Measurements from ENCODE around the gene PCNT.
"Not testable (repeated sequence)": the region's sequence is repeated elsewhere in the genome, so short reads cannot be mapped to it uniquely, and the experiment has no call there.

The PCNT gene

DNA sequence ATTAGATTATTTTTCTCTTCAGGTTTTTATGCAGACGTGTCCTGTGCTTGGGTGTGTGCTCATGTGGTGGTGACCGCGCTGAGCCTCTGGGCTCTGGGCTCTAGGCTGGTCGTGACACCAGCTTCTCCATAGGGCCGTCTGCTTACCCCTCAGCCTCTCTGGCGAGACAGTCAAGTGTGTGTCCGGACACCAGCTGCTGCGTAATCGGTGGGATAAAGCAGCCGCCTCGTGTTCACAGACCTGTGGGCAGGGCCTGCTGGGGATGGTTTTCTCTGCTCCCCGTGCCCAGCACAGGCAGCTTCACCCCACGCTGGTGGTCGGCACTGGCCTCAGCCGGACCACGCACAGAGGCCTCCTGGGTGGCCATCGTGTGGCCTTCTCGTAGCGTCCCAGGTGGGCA lies 101.1 kb downstream of the PCNT start:
- DNase-seq (ENCODE audit: low read depth in 4 of 4, low spot score in 1 of 4): no peak

DNA sequence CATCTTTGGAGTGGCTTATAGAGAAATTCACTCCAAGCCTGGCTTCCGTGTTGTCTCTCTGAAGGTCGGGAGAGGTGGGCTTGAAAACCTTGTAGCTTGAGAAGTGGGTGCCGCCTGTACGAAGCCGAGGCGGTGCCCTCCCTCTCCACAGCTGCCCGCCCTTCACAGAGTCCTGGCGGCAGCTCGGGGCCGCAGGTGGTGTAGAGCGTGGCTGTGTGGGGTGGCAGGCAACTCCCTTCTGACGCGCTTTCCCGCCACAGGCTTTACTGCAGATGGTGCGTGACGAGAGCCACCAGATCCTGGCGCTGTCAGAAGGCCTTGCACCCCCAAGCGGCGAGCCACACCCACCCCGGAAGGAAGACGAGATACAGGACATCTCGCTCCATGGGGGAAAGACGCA lies 101.6 kb downstream of the PCNT start:
- DNase-seq (ENCODE audit: low read depth in 4 of 4, low spot score in 1 of 4): no peak

DNA sequence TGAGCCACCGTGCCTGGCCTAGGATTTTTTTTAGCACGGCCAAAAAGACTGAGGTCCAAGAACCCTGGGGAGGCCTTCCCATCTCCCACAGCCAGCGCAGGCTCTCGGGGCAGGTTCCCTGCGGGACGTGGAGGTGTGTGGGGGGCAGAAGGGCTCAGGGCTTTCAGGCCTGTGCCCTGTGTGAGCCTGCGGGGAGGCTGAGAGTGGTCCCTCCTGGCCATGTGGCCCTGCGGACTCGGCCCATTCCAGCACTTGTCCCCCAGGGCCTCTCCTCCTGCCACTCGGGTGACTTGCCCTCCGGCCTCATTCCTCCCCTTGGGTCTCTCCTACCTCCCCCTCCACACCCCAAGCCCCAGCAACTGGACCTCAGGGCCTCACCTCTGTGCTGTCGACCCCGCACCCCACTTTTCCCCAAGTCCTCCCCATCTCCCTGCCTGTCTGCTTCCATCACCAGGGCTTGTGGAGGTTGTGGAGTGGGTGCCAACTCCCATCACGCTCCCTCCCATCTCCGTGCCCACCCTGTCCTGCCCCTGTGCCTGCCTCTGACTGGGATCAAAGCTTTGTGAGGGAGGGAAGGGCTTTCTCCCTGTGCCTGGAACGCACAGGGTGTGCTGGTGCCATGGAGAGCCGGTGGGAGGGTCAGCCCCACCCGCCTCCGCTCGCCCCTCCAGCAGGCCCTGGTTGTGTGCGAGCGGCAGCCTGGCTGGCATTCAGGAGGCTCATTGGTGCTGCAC lies 102.5 kb downstream of the PCNT start:
- DNase-seq (ENCODE audit: low read depth in 4 of 4, low spot score in 1 of 4): no peak

DNA sequence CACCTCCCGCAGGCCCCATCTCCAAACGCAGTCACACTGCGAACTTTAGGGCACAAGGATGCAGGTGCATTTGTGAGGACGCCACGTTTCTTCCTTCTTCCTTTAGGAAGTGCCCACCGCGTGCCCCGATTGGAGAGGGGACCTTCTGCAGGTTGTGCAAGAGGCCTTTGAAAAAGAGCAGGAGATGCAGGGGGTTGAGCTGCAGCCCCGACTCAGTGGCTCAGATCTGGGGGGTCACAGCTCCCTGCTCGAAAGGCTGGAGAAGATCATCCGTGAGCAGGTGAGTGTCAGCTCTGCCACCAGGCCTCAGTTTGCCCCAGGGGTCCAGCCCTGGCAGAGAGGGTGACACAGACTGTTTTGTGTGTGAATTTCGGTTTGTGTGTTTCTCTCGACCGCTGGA lies 103.6 kb downstream of the PCNT start:
- no peak for DNase-seq (ENCODE audit: low read depth in 4 of 4, low spot score in 1 of 4)

DNA sequence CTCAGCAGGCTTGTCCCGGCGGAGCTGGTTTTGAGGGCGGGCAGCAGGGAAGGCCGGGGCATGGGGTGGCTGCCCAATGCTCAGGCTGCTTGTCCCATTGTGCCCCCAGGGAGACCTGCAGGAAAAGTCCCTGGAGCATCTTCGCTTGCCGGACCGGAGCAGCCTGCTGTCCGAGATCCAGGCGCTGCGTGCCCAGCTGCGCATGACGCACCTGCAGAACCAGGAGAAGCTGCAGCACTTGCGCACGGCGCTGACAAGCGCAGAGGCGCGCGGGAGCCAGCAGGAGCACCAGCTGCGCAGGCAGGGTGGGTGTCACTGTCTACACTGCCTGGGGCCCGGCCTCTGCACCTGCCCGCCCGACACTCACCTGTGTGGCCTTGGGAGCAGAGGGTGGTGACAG lies 104.3 kb downstream of the PCNT start:
- no peak for DNase-seq (ENCODE audit: low read depth in 4 of 4, low spot score in 1 of 4)

DNA sequence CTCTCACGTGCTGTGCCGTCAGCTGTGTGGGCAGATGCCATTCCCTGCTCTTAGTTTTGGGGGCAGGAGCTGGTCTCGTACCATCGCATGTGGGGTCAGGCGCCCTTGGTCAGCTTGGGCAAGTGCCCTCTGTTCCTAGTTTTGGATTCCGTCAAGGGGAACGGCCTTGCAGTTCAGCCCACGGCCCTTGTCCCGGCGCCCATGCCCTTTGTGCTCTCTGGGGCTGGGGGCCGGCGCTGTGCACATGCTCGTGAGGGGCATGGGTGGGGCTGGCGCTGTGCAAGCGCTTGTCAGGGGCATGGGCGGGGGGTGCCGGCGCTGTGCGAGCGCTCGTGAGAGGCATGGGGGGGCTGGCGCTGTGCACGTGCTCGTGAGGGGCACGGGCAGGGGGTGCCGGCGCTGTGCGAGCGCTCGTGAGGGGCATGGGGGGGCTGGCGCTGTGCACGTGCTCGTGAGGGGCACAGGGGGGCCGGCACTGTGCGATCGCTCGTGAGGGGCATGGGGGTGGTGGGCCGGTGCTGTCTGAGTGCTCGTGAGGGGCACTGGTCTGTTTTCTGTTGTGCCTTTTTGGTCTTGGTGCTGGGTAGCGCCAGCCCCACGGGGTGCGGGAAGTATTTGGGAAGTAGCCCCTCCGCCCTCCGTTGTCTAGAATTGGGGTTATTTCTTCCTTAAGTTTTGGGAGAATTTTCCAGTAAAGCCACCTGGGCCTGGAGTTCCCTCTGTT lies 105.2 kb downstream of the PCNT start:
- no peak for DNase-seq (ENCODE audit: low read depth in 4 of 4, low spot score in 1 of 4)

DNA sequence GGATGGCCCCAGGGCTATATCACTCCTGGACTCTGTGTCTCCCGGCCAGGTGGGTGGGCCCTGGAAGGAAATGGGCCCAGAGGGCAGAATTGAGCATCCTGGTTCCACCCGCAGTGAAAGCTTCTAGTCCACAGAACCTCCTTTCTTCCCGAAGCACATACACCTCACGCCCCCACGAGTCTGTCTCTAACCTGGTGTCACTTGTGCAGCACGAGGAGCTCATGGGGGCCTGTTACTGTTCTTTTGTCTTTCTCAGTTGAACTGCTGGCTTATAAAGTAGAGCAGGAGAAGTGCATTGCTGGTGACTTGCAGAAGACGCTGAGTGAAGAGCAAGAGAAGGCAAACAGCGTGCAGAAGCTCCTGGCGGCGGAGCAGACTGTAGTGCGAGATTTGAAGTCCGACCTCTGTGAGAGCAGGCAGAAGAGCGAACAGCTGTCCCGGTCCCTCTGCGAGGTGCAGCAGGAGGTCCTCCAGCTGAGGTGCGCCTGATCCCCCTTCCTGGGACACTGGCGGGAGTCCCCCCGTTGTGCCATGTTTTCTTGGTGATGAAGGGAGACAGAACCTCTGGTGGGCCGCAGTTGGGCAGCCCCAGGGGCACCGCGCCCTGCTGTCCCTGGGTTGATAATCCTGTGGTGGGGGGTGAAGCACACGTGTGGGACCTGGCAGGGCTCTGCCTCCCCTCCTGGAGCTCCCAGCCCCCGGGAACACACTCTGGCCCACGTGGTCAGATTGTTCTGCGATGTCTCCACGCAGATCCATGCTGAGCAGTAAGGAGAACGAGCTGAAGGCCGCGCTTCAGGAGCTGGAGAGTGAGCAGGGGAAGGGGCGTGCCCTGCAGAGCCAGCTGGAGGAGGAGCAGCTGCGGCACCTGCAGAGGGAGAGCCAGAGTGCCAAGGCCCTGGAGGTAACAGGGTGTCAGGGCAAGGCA lies 106.1 kb downstream of the PCNT start:
- DNase-seq (ENCODE audit: low read depth in 4 of 4, low spot score in 1 of 4): no peak

DNA sequence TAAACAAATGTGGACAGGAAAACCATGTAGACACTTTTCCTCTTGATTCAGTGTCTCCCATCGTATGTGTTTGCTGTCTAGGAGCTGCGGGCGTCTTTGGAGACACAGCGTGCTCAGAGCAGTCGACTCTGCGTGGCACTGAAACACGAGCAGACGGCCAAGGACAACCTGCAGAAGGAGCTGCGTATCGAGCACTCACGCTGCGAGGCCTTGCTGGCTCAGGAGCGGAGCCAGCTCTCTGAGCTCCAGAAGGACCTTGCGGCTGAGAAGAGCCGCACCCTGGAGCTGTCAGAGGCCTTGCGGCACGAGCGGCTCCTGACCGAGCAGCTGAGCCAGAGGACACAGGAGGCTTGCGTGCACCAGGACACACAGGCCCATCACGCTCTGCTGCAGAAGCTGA lies 107.5 kb downstream of the PCNT start:
- no peak for DNase-seq (ENCODE audit: low read depth in 4 of 4, low spot score in 1 of 4)

DNA sequence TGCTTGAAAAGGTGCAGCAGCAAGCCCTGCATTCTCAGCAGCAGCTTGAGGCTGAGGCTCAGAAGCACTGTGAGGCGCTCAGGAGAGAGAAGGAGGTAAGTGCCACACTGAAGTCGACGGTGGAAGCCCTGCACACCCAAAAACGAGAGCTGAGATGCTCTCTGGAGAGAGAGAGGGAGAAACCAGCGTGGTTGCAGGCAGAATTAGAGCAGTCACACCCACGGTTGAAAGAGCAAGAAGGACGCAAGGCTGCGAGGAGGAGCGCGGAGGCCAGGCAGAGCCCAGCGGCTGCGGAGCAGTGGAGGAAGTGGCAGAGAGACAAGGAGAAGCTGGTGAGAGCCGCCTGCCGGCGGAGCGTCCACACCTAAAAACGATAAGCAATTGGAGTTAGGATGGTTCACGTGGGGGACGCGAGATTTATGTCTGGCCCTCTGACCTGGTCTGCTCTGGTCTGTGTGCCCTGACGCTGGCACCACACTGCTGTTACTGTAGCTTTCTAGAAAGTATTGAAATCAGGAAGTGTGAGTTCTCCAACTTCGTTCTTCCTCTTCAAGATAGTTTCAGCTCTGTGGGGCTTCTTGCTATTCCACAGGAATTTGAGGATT lies 108.0 kb downstream of the PCNT start:
- no peak for DNase-seq (ENCODE audit: low read depth in 4 of 4, low spot score in 1 of 4)

DNA sequence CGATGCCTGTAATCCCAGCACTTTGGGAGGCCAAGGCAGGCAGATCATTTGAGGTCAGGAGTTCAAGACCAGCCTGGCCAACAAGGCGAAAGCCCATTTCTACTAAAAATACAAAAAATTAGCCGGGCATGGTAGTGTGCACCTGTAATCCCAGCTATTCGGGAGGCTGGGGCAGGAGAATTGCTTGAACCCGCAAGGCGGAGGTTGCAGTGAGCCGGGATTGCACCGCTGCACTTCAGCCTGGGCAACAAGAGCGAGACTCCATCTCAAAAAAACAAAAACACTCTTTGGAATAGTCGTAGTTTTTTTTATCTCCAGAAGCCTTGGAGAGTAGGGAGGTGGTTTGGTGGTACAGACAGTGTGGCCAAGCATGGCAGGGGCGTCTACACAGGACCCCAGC lies 109.2 kb downstream of the PCNT start:
- not testable (repeated sequence) for DNase-seq (ENCODE audit: low read depth in 4 of 4, low spot score in 1 of 4)

DNA sequence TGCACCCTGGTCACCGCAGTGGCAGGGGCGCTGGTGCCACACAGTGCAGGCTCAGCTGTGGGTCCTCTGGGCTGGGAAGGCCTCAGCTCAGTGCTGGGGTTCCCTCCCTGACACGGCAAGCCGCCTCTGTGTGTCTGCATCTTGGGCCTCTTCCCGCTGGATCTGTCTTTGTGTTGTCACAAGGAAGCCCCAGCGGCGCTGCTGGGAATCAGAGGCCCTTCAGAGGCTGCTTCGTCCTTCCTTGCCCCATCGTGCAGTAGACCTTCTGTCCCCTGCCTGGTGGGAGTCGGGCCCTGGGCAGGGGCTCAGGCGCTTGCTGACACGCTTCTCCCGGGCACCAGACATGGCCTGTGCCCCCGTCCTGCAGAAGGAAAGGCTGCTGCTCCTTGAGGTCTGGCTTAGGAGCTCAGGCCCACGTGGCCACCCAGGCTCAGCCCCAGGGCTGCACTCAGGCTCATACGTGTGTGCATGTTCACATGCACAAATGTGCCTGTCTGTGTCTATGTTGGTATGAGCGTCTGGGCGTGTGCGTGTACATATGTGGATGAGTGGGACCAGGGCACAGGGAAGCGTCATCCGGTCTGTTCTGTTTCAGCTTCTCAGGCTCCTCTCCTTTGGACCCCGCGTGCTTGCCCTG lies 110.5 kb downstream of the PCNT start:
- DNase-seq (ENCODE audit: low read depth in 4 of 4, low spot score in 1 of 4): no peak

DNA sequence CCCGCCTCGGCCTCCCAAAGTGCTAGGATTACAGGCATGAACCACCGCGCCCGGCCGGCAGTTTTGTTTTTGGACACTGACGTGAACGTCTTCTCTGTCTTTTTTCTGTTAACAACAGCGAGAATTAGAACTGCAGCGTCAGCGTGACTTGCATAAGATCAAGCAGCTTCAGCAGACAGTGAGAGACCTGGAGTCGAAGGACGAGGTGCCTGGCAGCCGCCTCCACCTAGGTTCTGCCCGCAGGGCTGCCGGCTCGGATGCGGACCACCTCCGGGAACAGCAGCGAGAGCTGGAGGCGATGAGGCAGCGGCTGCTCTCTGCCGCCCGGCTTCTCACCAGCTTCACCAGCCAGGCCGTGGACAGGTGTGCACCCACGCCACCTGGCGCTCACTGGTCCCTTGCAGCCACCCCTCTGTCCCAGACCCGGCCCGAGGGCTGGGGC lies 111.9 kb downstream of the PCNT start:
- no peak for DNase-seq (ENCODE audit: low read depth in 4 of 4, low spot score in 1 of 4)

DNA sequence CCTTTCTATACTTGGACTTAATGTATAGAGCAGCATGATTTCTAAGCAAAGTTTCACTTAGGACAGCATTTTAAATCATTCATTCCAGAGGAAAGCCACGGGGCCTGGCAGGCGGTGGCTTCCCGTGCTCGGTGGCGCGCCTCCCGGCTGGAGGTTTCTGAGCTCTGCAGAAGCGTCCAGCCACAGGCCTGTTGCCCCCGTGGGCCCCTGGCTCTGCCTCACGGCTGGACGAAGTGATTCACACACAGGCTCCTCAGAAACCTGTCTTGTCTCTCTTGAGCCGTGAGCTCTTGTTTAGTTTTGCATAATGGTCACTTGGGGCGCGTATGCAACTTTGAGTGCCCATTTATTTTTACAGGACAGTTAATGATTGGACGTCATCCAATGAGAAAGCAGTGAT lies 112.7 kb downstream of the PCNT start:
- no peak for DNase-seq (ENCODE audit: low read depth in 4 of 4, low spot score in 1 of 4)

DNA sequence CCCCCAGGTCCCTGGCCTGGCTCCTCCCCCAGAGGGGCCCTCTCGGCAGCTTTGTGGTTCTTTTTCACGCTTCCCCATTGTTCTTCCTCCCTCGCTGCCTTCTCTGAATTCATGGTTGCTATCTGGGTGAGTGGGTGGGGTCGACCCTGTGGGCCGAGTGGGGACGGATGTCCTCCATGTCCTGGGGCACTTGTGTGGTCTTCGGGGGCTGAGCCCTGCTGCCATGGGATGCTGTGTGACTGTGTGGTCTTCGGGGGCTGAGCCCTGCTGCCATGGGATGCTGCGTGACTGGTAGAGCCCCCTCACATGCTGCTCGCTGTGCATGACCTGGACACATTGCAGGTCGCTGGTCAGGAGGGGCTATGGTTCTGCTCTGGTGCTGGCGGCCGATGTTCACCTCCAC lies 113.1 kb downstream of the PCNT start:
- no peak for DNase-seq (ENCODE audit: low read depth in 4 of 4, low spot score in 1 of 4)

DNA sequence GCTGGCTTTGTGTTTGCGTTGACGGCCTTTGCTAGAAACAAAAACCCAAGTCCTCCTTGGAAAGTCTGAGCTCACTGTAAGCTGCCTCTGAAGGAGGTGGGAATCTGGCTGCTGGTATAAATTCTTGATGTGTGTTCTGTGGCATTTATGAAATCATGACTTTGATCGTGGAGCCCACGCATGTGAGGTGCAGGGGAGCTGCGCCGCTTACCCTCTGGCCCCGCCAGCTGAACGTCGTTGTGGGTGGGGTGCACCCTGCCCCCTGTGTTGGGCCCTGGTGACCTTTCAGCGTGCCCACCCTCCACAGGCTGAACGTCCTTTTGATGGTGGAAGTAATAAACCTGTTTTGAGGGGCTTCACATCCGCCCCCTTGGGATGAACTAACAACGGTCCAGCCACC lies 113.6 kb downstream of the PCNT start:
- no peak for DNase-seq (ENCODE audit: low read depth in 4 of 4, low spot score in 1 of 4)

DNA sequence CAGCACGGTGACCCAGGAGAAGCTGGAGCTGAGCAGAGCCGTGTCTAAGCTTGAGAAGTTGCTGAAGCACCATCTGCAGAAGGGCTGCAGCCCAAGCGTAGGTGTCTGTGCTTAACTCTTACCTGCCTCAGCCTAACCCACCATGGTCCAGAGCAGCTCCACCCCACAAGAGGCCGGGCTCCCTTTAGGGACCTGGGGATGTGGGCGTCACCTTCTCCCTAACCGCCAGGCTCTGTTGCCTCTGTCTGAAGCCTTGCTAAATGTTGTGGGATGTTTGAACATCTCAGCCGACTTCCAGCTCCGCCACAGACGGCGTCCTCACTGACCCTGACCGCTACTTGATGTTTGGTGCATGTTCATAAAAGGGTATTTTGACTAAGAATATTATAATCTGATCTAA lies 114.3 kb downstream of the PCNT start:
- no peak for DNase-seq (ENCODE audit: low read depth in 4 of 4, low spot score in 1 of 4)

DNA sequence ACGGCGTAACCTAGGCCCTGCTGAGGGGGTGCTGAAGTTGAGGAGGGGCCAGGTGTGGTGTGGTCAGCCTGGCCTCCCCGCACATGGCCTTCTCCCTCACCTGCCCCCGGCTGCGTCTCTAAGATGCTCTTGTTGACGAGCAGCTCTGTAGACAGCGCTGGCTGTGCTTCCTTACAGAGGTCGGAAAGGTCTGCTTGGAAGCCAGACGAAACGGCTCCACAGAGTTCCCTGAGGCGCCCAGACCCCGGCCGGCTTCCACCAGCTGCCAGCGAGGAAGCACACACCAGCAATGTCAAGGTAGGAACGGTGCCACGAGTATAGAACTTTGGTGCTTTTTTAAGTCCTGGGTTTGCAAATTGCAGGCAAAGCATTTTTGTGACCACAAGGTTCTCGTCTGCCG lies 116.0 kb downstream of the PCNT start:
- no peak for DNase-seq (ENCODE audit: low read depth in 4 of 4, low spot score in 1 of 4)

DNA sequence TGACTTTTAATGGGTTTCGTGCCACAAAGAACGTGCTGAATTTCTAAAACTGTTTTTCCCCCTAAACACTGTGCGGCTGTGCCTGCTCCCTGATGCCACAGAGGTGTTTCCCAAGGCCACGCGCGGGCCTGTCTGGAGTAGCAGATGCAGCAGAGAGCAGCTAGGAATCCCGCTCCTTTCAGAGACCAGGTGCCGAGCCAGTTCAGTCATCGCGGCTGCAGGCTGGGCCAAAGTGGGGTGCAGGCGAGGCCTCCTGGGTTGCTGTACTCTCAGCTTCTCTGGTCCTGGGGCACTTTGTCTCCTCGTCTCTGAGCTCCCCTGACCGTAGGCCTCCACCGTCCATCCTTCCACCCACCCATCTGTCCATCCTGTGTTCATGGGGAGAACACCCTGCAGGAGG lies 117.4 kb downstream of the PCNT start:
- no peak for DNase-seq (ENCODE audit: low read depth in 4 of 4, low spot score in 1 of 4)

DNA sequence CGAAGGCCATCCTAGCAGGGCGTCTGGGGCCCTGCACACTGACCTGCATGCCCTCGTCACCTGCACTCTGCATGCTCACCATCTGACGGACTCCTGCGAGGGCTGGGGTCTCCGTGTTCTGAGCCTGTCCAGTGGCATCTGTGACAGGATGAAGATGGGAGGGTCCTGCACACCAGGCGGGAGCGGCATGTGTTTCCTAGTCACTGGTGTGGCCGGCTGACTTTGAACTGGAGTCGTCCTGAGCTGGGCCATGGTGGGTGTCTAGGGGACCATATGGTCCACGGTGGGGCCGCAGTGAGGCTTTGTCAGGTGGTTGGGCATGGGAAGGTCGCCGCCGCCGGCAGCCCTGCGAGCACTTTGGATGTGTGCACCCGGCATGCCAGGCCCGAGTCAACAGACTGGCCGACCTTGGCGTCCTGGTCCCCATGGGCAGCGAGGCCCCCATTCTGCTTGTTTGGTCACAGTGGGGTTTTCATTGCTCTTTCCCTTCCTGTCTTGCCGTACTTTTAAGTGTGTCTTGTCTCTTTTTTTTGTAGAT lies 118.1 kb downstream of the PCNT start:
- DNase-seq (ENCODE audit: low read depth in 4 of 4, low spot score in 1 of 4): no peak

DNA sequence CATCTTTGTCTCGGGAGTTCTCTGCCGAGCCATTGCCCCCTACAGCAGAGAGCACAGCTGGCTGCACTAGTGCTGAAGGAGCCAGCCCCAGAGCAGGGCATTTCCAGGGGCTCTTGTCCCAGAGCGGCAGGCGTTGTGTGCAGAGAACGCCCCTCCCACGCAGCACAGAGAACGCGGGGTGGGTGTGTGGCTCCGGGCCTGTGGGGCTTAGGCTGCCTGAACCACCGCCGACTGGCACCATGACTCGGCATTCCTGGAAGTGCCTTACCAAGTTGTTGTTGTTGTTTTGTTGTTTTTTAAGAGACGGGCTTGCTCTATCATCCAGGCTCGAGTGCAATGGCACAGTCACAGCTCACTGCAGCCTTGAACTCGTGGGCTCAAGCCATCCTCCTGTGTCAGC lies 119.0 kb downstream of the PCNT start:
- DNase-seq (ENCODE audit: low read depth in 4 of 4, low spot score in 1 of 4): no peak

DNA sequence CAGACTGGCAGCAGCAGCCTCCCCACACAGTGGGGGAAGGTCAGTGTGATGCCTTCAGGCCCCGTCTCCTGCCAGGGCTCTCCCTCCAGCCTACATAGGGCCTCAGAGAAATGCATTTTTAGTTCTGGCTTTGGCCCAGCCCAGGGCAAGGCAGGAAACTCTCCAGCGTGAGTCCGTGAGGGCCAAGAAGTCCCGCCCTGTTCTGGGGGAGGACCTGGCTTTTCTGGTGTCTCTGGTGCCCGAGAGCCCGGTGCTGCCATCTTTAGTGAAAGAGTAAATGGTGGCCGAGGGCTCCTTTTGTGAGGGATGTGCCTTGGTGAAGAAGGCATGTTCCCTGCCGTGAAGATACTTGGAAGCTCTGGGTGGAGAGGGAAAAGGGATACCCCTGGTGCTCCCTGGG lies 120.0 kb downstream of the PCNT start:
- no peak for DNase-seq (ENCODE audit: low read depth in 4 of 4, low spot score in 1 of 4)
